IMR-90 (cell line): ENCODE results near the gene GABRB3.

Experiments
- CHD1 ChIP-seq: IDR thresholded peaks from 2 replicates; pipeline ENCODE4 v1.6.1; 2012; ENCODE audit warnings: low read depth, low read length, improper control_type of control experiment
- CTCF ChIP-seq: conservative IDR thresholded peaks from 2 replicates; pipeline ENCODE4 v1.5.1; 2012; ENCODE audit warnings: mild to moderate bottlenecking, low read depth, low read length, improper control_type of control experiment
- MXI1 ChIP-seq: IDR thresholded peaks from 2 replicates; pipeline ENCODE4 v1.6.1; 2012; ENCODE audit warnings: low read depth, mild to moderate bottlenecking, low read length, moderate library complexity, borderline replicate concordance
- NFE2L2 ChIP-seq: fragments of 150-350 bp; IDR thresholded peaks from 2 replicates; pipeline ENCODE4 v1.6.1; 2016; ENCODE audit warnings: low read depth, mild to moderate bottlenecking, low read length
- POLR2A ChIP-seq: IDR thresholded peaks from 2 replicates; pipeline ENCODE4 v1.6.1; 2012; ENCODE audit warnings: mild to moderate bottlenecking, low read depth, low read length
- RCOR1 ChIP-seq: IDR thresholded peaks from 2 replicates; pipeline ENCODE4 v1.6.1; 2012; ENCODE audit warnings: mild to moderate bottlenecking, low read length, improper control_type of control experiment; ENCODE audit not compliant: insufficient replicate concordance
- RFX5 ChIP-seq: IDR thresholded peaks from 2 replicates; pipeline ENCODE4 v1.8.0; 2012; ENCODE audit warnings: low read depth, mild to moderate bottlenecking, low read length, moderate library complexity
- SMC3 ChIP-seq: fragments of 150-350 bp; IDR thresholded peaks from 2 replicates; pipeline ENCODE4 v1.6.1; 2016; ENCODE audit warnings: low read depth, mild to moderate bottlenecking, antibody characterized with exemption, low read length, moderate library complexity

DNA sequence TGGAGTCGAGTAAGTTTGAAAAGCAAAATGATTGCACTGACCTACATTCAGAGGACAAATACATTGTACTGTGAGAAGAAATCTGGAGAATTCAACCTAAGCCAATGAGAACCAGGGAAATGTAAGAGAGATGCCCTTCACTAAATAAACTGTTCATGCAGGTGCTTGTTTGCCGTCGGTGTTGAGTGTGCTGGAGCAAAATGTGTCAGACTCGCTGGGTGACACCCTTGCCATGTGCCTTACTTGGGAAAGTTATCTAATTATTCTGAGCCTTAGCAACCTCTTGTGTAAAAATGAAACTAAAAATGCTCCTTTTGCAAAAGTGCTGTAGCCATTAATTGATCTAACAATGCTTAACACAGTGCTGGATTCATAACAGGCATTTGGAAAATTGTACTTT, 140.4 kb downstream of the GABRB3 start:
- TF ChIP-seq POLR2A (no peak), CTCF (no peak), SMC3 (no peak), RCOR1 (no peak), RFX5 (no peak), CHD1 (no peak), NFE2L2 (no peak), MXI1 (no peak)
